GM12878 (cell line): ENCODE results near the gene SLC26A8. TPM values are rescaled to one million over a fixed set of nuclear protein-coding genes. Genes with fewer than 3 reads are reported as not detected.

Experiments
- BCLAF1 ChIP-seq: fragments of 450-650 bp; IDR thresholded peaks from 2 replicates; pipeline ENCODE4 v1.6.1; 2017; ENCODE audit warnings: antibody characterized with exemption, mild to moderate bottlenecking, moderate library complexity
- CBX3 ChIP-seq: fragments of 200-600 bp; sonication (generic); IDR thresholded peaks from 2 replicates; pipeline ENCODE4 v1.6.1; 2016; ENCODE audit warnings: low read depth, borderline replicate concordance
- ELK1 ChIP-seq: IDR thresholded peaks from 2 replicates; pipeline ENCODE4 v1.6.1; 2012; ENCODE audit warnings: low read depth, low read length, improper control_type of control experiment
- EZH2 ChIP-seq: IDR thresholded peaks from 2 replicates; pipeline ENCODE4 v1.6.1; 2012; ENCODE audit warnings: low read depth, mild to moderate bottlenecking, control low read depth, inconsistent platforms, low read length, borderline replicate concordance; ENCODE audit not compliant: control insufficient read depth
- HDAC6 ChIP-seq: fragments of 200-600 bp; sonication (generic); IDR thresholded peaks from one replicate; pipeline ENCODE4 v1.8.0; 2017; ENCODE audit warnings: antibody characterized with exemption; ENCODE audit not compliant: unreplicated experiment
- HSF1 ChIP-seq: fragments of 150-350 bp; IDR thresholded peaks from 2 replicates; pipeline ENCODE4 v1.6.1; 2014; ENCODE audit warnings: mild to moderate bottlenecking, low read depth, low read length
- IKZF2 ChIP-seq, 2 experiments: fragments of 450-650 bp; IDR thresholded peaks; 2 replicates each; pipeline ENCODE4 v1.6.1; 2017; ENCODE audit warnings: mild to moderate bottlenecking in 2 of 2, moderate library complexity in 2 of 2
- KDM1A ChIP-seq: fragments of 200-600 bp; sonication (generic); IDR thresholded peaks from 2 replicates; pipeline ENCODE4 v1.6.1; 2016; ENCODE audit warnings: borderline replicate concordance
- POLR2A ChIP-seq: IDR thresholded peaks from 2 replicates; pipeline ENCODE4 v1.6.1; 2011; ENCODE audit warnings: low read depth, mild to moderate bottlenecking, low read length
- RB1 ChIP-seq: fragments of 450-650 bp; formaldehyde crosslinking; IDR thresholded peaks from 2 replicates; pipeline ENCODE4 v1.6.1; 2017; ENCODE audit warnings: mild to moderate bottlenecking, borderline replicate concordance
- SKIL ChIP-seq: fragments of 450-650 bp; IDR thresholded peaks from 2 replicates; pipeline ENCODE4 v1.6.1; 2017; ENCODE audit warnings: mild to moderate bottlenecking, low read depth, inconsistent platforms; ENCODE audit not compliant: poor library complexity, severe bottlenecking
- SUZ12 ChIP-seq: fragments of 200-600 bp; sonication (generic); IDR thresholded peaks from one replicate; pipeline ENCODE4 v1.6.1; 2018; ENCODE audit warnings: antibody characterized with exemption, mild to moderate bottlenecking; ENCODE audit not compliant: unreplicated experiment
- TCF3 ChIP-seq: IDR thresholded peaks from 2 replicates; pipeline ENCODE4 v1.6.1; 2012; ENCODE audit warnings: low read depth, mild to moderate bottlenecking, low read length, borderline replicate concordance; ENCODE audit not compliant: insufficient read depth
- YBX1 ChIP-seq: fragments of 450-650 bp; IDR thresholded peaks from 2 replicates; pipeline ENCODE4 v1.6.1; 2016; ENCODE audit warnings: antibody characterized with exemption
- ZBED1 ChIP-seq: IDR thresholded peaks from 2 replicates; pipeline ENCODE4 v1.6.1; 2016; ENCODE audit warnings: borderline replicate concordance
- polyA plus RNA-seq, 11 experiments: library from polyadenylated mRNA; depleted of rRNA in 4 of 11; unstranded in 6 of 11; stranded (reverse) in 5 of 11; fragments of >200 nt; fragmentation: Nextera tagmentation in 4 of 11; fragmentation: Illumina TruSeq in 1 of 11; extraction: Ambion mirVana in 4 of 11; extraction: Trizol in 1 of 11; gene quantifications; 1 replicate in 1 of 11; 2 replicates in 10 of 11; pipeline versions ENCODE4 v1.2.1 to v1.2.3, GENCODE V29; 2011 to 2016; ENCODE audit warnings: inconsistent platforms in 2 of 11, missing spikeins in 2 of 11, low read depth in 1 of 11
- total RNA-seq, 4 experiments: library from RNA; depleted of rRNA in 3 of 4; stranded (reverse); fragments of >200 nt in 3 of 4; fragmentation: Illumina TruSeq in 1 of 4; extraction: Trizol in 1 of 4; gene quantifications; 2 replicates each; pipeline versions ENCODE4 v1.2.1 to v1.2.3, GENCODE V29; 2013 to 2021
- TF ChIP-seq, protein P1 (sequence below): fragments of 450-650 bp; formaldehyde crosslinking; IDR thresholded peaks from 2 replicates; pipeline ENCODE4 v1.5.0; 2022; ENCODE audit warnings: mild to moderate bottlenecking, missing genetic modification characterization
- TF ChIP-seq, protein P2 (sequence below): IDR thresholded peaks from 2 replicates; pipeline ENCODE4 v1.6.1; 2012; ENCODE audit warnings: low read depth, low read length, improper control_type of control experiment

Gene SLC26A8
- total and polyA plus RNA-seq, 10 of the 15 experiments (the other 5 are each of a cell fraction or from before 2014, with no cell fraction given) = 0.09 to 0.95 (median 0.27) TPM; not detected in 2

GRCh38 chr6:36027501-36028087 lies 3.2 kb upstream of the SLC26A8 start, which contains the start of gene MAPK14 (continued):
- TF ChIP-seq KDM1A = no peak
- no peak for TF ChIP-seq BCLAF1
- no peak for TF ChIP-seq HSF1
- TF ChIP-seq IKZF2 (IDR thresholded peaks at IDR 0.05) = peak; percentile 71 to 73; a peak in 3 of 4 replicates
- TF ChIP-seq RB1 = peak; percentile 78; the same call in 1 of the 2 replicates
- TF ChIP-seq, protein P1, sequence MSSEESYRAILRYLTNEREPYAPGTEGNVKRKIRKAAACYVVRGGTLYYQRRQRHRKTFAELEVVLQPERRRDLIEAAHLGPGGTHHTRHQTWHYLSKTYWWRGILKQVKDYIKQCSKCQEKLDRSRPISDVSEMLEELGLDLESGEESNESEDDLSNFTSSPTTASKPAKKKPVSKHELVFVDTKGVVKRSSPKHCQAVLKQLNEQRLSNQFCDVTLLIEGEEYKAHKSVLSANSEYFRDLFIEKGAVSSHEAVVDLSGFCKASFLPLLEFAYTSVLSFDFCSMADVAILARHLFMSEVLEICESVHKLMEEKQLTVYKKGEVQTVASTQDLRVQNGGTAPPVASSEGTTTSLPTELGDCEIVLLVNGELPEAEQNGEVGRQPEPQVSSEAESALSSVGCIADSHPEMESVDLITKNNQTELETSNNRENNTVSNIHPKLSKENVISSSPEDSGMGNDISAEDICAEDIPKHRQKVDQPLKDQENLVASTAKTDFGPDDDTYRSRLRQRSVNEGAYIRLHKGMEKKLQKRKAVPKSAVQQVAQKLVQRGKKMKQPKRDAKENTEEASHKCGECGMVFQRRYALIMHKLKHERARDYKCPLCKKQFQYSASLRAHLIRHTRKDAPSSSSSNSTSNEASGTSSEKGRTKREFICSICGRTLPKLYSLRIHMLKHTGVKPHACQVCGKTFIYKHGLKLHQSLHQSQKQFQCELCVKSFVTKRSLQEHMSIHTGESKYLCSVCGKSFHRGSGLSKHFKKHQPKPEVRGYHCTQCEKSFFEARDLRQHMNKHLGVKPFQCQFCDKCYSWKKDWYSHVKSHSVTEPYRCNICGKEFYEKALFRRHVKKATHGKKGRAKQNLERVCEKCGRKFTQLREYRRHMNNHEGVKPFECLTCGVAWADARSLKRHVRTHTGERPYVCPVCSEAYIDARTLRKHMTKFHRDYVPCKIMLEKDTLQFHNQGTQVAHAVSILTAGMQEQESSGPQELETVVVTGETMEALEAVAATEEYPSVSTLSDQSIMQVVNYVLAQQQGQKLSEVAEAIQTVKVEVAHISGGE (CRISPR knock-in tag) = no peak
- peak; percentile 96 for TF ChIP-seq POLR2A
- TF ChIP-seq ZBED1 = no peak
- no peak for TF ChIP-seq HDAC6
- no peak for TF ChIP-seq EZH2
- TF ChIP-seq SUZ12 = no peak
- no peak for TF ChIP-seq YBX1
- TF ChIP-seq CBX3 = no peak
- TF ChIP-seq ELK1 = no peak
- no peak for TF ChIP-seq TCF3
- TF ChIP-seq, protein P2, sequence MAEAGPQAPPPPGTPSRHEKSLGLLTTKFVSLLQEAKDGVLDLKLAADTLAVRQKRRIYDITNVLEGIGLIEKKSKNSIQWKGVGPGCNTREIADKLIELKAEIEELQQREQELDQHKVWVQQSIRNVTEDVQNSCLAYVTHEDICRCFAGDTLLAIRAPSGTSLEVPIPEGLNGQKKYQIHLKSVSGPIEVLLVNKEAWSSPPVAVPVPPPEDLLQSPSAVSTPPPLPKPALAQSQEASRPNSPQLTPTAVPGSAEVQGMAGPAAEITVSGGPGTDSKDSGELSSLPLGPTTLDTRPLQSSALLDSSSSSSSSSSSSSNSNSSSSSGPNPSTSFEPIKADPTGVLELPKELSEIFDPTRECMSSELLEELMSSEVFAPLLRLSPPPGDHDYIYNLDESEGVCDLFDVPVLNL = peak; percentile 62
- TF ChIP-seq SKIL = peak; percentile 64
